Measurements from ENCODE around the gene UBE3A. TPM values are rescaled to one million over a fixed set of nuclear protein-coding genes. Genes with fewer than 3 reads are reported as not detected.

UBE3A gene
- total and polyA plus RNA-seq, 2 donors (not counting 1 experiment from before 2014, with no cell fraction given): 13.4 to 135 TPM

DNA sequence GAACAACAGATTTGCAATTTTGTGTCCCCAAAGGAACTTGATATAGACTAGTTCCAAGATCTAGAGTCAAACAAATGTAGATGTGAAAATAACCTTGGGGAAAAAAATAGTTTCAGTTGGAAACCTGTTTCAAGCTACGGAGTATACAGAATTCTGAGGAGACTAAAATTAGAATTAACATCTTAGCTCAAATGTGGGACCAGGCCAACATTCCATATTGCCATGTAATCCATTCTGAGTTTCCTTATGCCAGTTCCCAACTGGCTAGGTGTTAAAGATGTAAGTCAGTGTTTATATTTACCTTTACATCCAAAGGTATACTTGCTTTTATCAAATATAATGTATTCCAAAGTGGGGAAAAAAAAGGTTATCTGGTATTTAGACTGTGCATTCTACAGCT is 76.3 kb downstream of the UBE3A start:
- no peak overlapping the region for H2AFZ ChIP-seq (ENCODE audit: insufficient read depth, low read depth, low read length, poor library complexity, severe bottlenecking)
- intact Hi-C loops (cut with micrococcal nuclease): no loop called here
- H3K4me3 ChIP-seq (ENCODE audit: control extremely low read depth in 1 of 5, extremely low read depth in 1 of 5, insufficient read depth in 1 of 5, low read depth in 2 of 5, low read length in 4 of 5): no peak overlapping the region
- H4K20me1 ChIP-seq (ENCODE audit: control insufficient read depth, insufficient read depth, low read length, poor library complexity, severe bottlenecking): no peaks in the 10 kb centered on the region
- H3K79me2 ChIP-seq (ENCODE audit: control insufficient read depth, insufficient read depth, low read length): peaks cover 2% of the 10 kb centered on the region
- no peak overlapping the region for H3K27ac ChIP-seq (ENCODE audit: low read length in 2 of 2)
- no peaks in the 10 kb centered on the region for H3K4me1 ChIP-seq (ENCODE audit: control insufficient read depth in 2 of 2, insufficient read depth in 2 of 2, low read length in 2 of 2)
- no peak for DNase-seq
- H3K27me3 ChIP-seq (replicated peaks in 1 of 4; ENCODE audit: control extremely low read depth in 1 of 4, control insufficient read depth in 3 of 4, insufficient read depth in 4 of 4, low read length in 3 of 4): no peaks in the 10 kb centered on the region
- 100% methylated on average over 1 of the region's 1 CpG for WGBS (ENCODE audit: insufficient coverage)
- H3K4me2 ChIP-seq (replicated peaks; ENCODE audit: low read depth, low read length, poor library complexity, severe bottlenecking): no peak overlapping the region
- ChIA-PET CTCF (no interaction called here), POLR2A (no interaction called here)
- H3K4me1 Mint-ChIP-seq: peaks cover 5% of the 10 kb centered on the region
- no peak overlapping the region for H3K27ac Mint-ChIP-seq
- H3K9me3 ChIP-seq (ENCODE audit: control extremely low read depth in 1 of 3, control insufficient read depth in 2 of 3, insufficient read depth in 1 of 3, low read length in 2 of 3): no peaks in the 10 kb centered on the region
- TF ChIP-seq, protein P1, sequence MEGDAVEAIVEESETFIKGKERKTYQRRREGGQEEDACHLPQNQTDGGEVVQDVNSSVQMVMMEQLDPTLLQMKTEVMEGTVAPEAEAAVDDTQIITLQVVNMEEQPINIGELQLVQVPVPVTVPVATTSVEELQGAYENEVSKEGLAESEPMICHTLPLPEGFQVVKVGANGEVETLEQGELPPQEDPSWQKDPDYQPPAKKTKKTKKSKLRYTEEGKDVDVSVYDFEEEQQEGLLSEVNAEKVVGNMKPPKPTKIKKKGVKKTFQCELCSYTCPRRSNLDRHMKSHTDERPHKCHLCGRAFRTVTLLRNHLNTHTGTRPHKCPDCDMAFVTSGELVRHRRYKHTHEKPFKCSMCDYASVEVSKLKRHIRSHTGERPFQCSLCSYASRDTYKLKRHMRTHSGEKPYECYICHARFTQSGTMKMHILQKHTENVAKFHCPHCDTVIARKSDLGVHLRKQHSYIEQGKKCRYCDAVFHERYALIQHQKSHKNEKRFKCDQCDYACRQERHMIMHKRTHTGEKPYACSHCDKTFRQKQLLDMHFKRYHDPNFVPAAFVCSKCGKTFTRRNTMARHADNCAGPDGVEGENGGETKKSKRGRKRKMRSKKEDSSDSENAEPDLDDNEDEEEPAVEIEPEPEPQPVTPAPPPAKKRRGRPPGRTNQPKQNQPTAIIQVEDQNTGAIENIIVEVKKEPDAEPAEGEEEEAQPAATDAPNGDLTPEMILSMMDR (IDR thresholded peaks at IDR 0.05): no peak
- no peak for TF ChIP-seq EZH2 (IDR thresholded peaks at IDR 0.05; ENCODE audit: borderline replicate concordance, insufficient read depth, low read depth, low read length, poor library complexity, severe bottlenecking)
- peaks cover 0 to 2% of the 10 kb centered on the region in 2 experiments for H3K36me3 ChIP-seq (replicated peaks in 1 of 2; ENCODE audit: control extremely low read depth in 1 of 2, control insufficient read depth in 1 of 2, extremely low read depth in 1 of 2, insufficient read depth in 2 of 2, low read length in 1 of 2)
- no peak overlapping the region for H3K9ac ChIP-seq (ENCODE audit: low read length)
- H3K27me3 Mint-ChIP-seq: no peaks in the 10 kb centered on the region
- no peak for ATAC-seq (ENCODE audit: low read depth)
- H3K9me3 Mint-ChIP-seq (ENCODE audit: insufficient read depth): no peaks in the 10 kb centered on the region
- H3K4me3 Mint-ChIP-seq: no peak overlapping the region

DNA sequence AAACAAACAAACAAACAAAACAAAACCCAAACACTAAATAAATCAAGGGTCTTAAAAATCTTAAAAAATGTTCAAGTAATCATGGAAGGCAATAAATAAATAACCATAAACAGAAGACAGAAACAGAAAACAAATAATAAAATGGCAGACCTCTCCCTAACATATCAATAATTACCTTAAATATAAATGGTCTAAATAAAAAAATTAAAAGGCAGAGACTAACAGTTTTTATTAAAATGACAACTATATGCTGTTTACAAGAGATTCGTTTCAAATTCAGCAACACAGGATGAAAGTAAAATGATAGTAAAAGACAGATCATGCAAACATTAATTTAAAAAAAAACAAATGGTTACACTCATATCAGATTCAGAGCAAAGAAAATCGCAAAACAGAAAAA is 91.1 kb downstream of the UBE3A start:
- Mint-ChIP-seq H3K9me3 (ENCODE audit: insufficient read depth) (no peaks in the 10 kb centered on the region), H3K4me1 (peaks cover 7% of the 10 kb centered on the region), H3K27me3 (no peaks in the 10 kb centered on the region), H3K27ac (no peak overlapping the region), H3K4me3 (no peak overlapping the region)
- WGBS (ENCODE audit: insufficient coverage): no CpG with 5 or more reads among the region's 2 CpGs
- no peaks in the 10 kb centered on the region for H3K27me3 ChIP-seq (replicated peaks in 1 of 4; ENCODE audit: control extremely low read depth in 1 of 4, control insufficient read depth in 3 of 4, insufficient read depth in 4 of 4, low read length in 3 of 4)
- DNase-seq: no peak
- no peak overlapping the region for H3K9ac ChIP-seq (ENCODE audit: low read length)
- peaks cover 2 to 8% (median 5%) of the 10 kb centered on the region in 3 donors for H3K9me3 ChIP-seq (ENCODE audit: control extremely low read depth in 1 of 3, control insufficient read depth in 2 of 3, insufficient read depth in 1 of 3, low read length in 2 of 3)
- ChIA-PET POLR2A (no interaction called here), CTCF (no interaction called here)
- H3K4me3 ChIP-seq (ENCODE audit: control extremely low read depth in 1 of 5, extremely low read depth in 1 of 5, insufficient read depth in 1 of 5, low read depth in 2 of 5, low read length in 4 of 5): no peak overlapping the region
- H4K20me1 ChIP-seq (ENCODE audit: control insufficient read depth, insufficient read depth, low read length, poor library complexity, severe bottlenecking): no peaks in the 10 kb centered on the region
- H2AFZ ChIP-seq (ENCODE audit: insufficient read depth, low read depth, low read length, poor library complexity, severe bottlenecking): no peak overlapping the region
- no peaks in the 10 kb centered on the region for H3K79me2 ChIP-seq (ENCODE audit: control insufficient read depth, insufficient read depth, low read length)
- H3K36me3 ChIP-seq (replicated peaks in 1 of 2; ENCODE audit: control extremely low read depth in 1 of 2, control insufficient read depth in 1 of 2, extremely low read depth in 1 of 2, insufficient read depth in 2 of 2, low read length in 1 of 2): peaks cover 0 to 5% of the 10 kb centered on the region in 2 experiments
- no peak overlapping the region for H3K4me2 ChIP-seq (replicated peaks; ENCODE audit: low read depth, low read length, poor library complexity, severe bottlenecking)
- ATAC-seq (ENCODE audit: low read depth): no peak
- H3K4me1 ChIP-seq (ENCODE audit: control insufficient read depth in 2 of 2, insufficient read depth in 2 of 2, low read length in 2 of 2): no peaks in the 10 kb centered on the region
- TF ChIP-seq, protein P1 (IDR thresholded peaks at IDR 0.05): no peak
- TF ChIP-seq EZH2 (IDR thresholded peaks at IDR 0.05; ENCODE audit: borderline replicate concordance, insufficient read depth, low read depth, low read length, poor library complexity, severe bottlenecking): no peak
- no peak overlapping the region for H3K27ac ChIP-seq (ENCODE audit: low read length in 2 of 2)
- intact Hi-C loops (cut with micrococcal nuclease): loop anchor here (10.0 kb wide), 1 partner anchor 47 kb away; no protein-coding TSS in a partner anchor
